Measurements from ENCODE around the gene GATAD2A. TPM values are rescaled to one million over a fixed set of nuclear protein-coding genes. Genes with fewer than 3 reads are reported as not detected.

GATAD2A gene
- total and polyA plus RNA-seq, 2 of the 8 experiments (the other 6 are each of a cell fraction or from before 2014, with no cell fraction given): 38.4 to 205 TPM

- no peak overlapping the region for H2AFZ ChIP-seq (ENCODE audit: low read length)
- no peak for DNase-seq (ENCODE audit: low read depth in 1 of 2, low spot score in 2 of 2)
- no peaks in the 10 kb centered on the region for H3K27me3 ChIP-seq (replicated peaks in 1 of 4; ENCODE audit: control insufficient read depth in 3 of 4, extremely low read depth in 1 of 4, insufficient read depth in 3 of 4, low read length in 3 of 4)
- H3K4me1 ChIP-seq (replicated peaks in 1 of 4; ENCODE audit: control insufficient read depth in 3 of 4, insufficient read depth in 4 of 4, low read length in 3 of 4): no peaks in the 10 kb centered on the region
- peaks cover 21 to 61% (median 43%) of the 10 kb centered on the region in 4 experiments for H3K36me3 ChIP-seq (ENCODE audit: control insufficient read depth in 2 of 4, insufficient read depth in 4 of 4, low read length in 3 of 4)
- H2BK12ac ChIP-seq (ENCODE audit: low read depth, low read length): no peak overlapping the region
- no peaks in the 10 kb centered on the region for H3K79me2 ChIP-seq (ENCODE audit: control insufficient read depth in 1 of 2, insufficient read depth in 2 of 2, low read length in 2 of 2)
- no peak overlapping the region for H3K9ac ChIP-seq (replicated peaks in 1 of 4; ENCODE audit: extremely low read depth in 1 of 4, low read depth in 3 of 4, low read length in 3 of 4)
- H3K14ac ChIP-seq (ENCODE audit: insufficient read length): no peak overlapping the region
- H3K4ac ChIP-seq (replicated peaks; ENCODE audit: insufficient read length, low read depth, low read length): no peak overlapping the region
- H4K8ac ChIP-seq (ENCODE audit: extremely low read depth, insufficient read depth, low read length): no peak overlapping the region; the same call in 1 of the 2 replicates
- peaks cover 2% of the 10 kb centered on the region; the same call in 1 of the 2 replicates for H3K23me2 ChIP-seq (ENCODE audit: low read depth, low read length)
- no peak overlapping the region for H3K4me3 ChIP-seq (ENCODE audit: extremely low read depth in 1 of 4, insufficient read depth in 2 of 4, low read depth in 3 of 4, low read length in 4 of 4)
- H2BK20ac ChIP-seq (ENCODE audit: low read length): no peak overlapping the region
- WGBS, 2 experiments (ENCODE audit: extremely low coverage in 1 of 2, insufficient coverage in 1 of 2, insufficient read length in 1 of 2, insufficient replicate concordance in 2 of 2, low coverage in 1 of 2, low lambda C conversion rate in 2 of 2, missing lambda C conversion rate in 1 of 2): 92% methylated on average over 23 of the region's 23 CpGs; no CpG with 5 or more reads in 1 of the 2 experiments
- H3K23ac ChIP-seq (ENCODE audit: insufficient read length): no peak overlapping the region
- TF ChIP-seq MAFK (IDR thresholded peaks at IDR 0.05; ENCODE audit: low read depth, low read length): no peak
- no peak for TF ChIP-seq POLR2A (IDR thresholded peaks at IDR 0.05; ENCODE audit: control extremely low read depth in 1 of 2, low read depth in 2 of 2, low read length in 2 of 2)
- TF ChIP-seq GTF2F1 (IDR thresholded peaks at IDR 0.05; ENCODE audit: borderline replicate concordance, low read depth, low read length): no peak
- TF ChIP-seq BACH1 (IDR thresholded peaks at IDR 0.05; ENCODE audit: low read length): no peak
- no peak for TF ChIP-seq E2F6 (IDR thresholded peaks at IDR 0.05)
- H2BK120ac ChIP-seq (replicated peaks; ENCODE audit: low read depth, low read length): no peak overlapping the region
- no peaks in the 10 kb centered on the region for H3K9me3 ChIP-seq (ENCODE audit: insufficient read depth in 2 of 2, low read depth in 1 of 2, low read length in 1 of 2)
- H2BK5ac ChIP-seq (ENCODE audit: low read depth, low read length): no peak overlapping the region
- H3K56ac ChIP-seq (replicated peaks; ENCODE audit: insufficient read length, low read depth, low read length): no peak overlapping the region
- H3K18ac ChIP-seq (ENCODE audit: extremely low read depth, low read length): no peak overlapping the region
- H3K4me2 ChIP-seq (ENCODE audit: insufficient read depth in 1 of 2, low read depth in 2 of 2, low read length in 2 of 2): no peak overlapping the region
- H2AK5ac ChIP-seq (ENCODE audit: low read depth, low read length): no peak overlapping the region
- no peak for FAIRE-seq
- no peak overlapping the region for H2BK15ac ChIP-seq (ENCODE audit: low read length)
- no peak overlapping the region for H4K91ac ChIP-seq (replicated peaks; ENCODE audit: insufficient read length, low read length)
- ChIA-PET POLR2A (ENCODE audit: partially characterized antibody) (interaction anchor here (0.6 to 1.3 kb wide), 3 partner anchors 9 to 100 kb away, joined by 3 to 7 read pairs (median 3); partner anchors contain the start of gene NDUFA13), CTCF (ENCODE audit: partially characterized antibody) (interaction anchor here (0.6 to 1.6 kb wide), 2 partner anchors 14 to 1352 kb away, joined by 3 to 6 read pairs; no protein-coding TSS in a partner anchor)
- H4K5ac ChIP-seq (ENCODE audit: insufficient read length, low read depth, low read length): no peak overlapping the region
- H3K79me1 ChIP-seq (ENCODE audit: low read depth, low read length): peaks cover 4% of the 10 kb centered on the region
- no peak overlapping the region for H3K27ac ChIP-seq (ENCODE audit: low read depth, low read length)
- H4K20me1 ChIP-seq (replicated peaks in 1 of 2; ENCODE audit: control insufficient read depth in 1 of 2, insufficient read depth in 2 of 2, low read length in 2 of 2): peaks cover 0 to 8% of the 10 kb centered on the region in 2 experiments
Measured at GRCh38 chr19:19504754-19505668, 99.5 kb downstream of the GATAD2A start.

Data from H1 (cell line).